Right lung (tissue), 5 donors: ENCODE data around the gene GPRC5A. TPM values are rescaled to one million over a fixed set of nuclear protein-coding genes. Genes with fewer than 3 reads are reported as not detected.

Experiments
- DNase-seq, 2 donors: peaks; one replicate each; pipeline ENCODE4 v3.0.0-alpha.2; 2013
- polyA plus RNA-seq, 5 donors: library from polyadenylated mRNA; unstranded; fragments of 120-200 nt; gene quantifications; one replicate each; pipeline versions ENCODE4 v1.2.1 to v1.2.3, GENCODE V29; 2013; ENCODE audit warnings: inconsistent platforms in 1 of 5, low replicate concordance in 1 of 5; ENCODE audit not compliant: insufficient read length in 5 of 5, insufficient read depth in 1 of 5

GPRC5A gene
- polyA plus RNA-seq, 5 donors = 8.8 to 25.0 (median 13.9) TPM

GRCh38 chr12:12908711-12909110, 17.3 kb downstream of the GPRC5A start:
- DNase-seq = no peak

GRCh38 chr12:12909228-12909994, 18.0 kb downstream of the GPRC5A start:
- DNase-seq = no peak

- no peak for DNase-seq
Measured at GRCh38 chr12:12909995-12910420, 18.6 kb downstream of the GPRC5A start.

DNA sequence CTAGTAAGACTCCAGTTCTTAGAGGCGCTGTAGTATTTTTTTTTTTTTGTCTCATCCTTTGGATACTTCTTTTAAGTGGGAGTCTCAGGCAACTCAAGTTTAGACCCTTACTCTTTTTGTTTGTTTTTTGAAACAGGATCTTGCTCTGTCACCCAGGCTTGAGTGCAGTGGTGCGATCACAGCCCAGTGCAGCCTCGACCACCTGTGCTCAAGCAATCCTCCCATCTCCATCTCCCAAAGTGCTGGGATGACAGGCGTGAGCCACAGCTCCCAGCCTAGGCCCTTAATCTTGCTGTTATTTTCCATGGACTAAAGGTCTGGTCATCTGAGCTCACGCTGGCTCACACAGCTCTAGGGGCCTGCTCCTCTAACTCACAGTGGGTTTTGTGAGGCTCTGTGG, 21.3 kb downstream of the GPRC5A start:
- no peak for DNase-seq

GRCh38 chr12:12915656-12916055, 24.3 kb downstream of the GPRC5A start:
- DNase-seq = no peak

DNA sequence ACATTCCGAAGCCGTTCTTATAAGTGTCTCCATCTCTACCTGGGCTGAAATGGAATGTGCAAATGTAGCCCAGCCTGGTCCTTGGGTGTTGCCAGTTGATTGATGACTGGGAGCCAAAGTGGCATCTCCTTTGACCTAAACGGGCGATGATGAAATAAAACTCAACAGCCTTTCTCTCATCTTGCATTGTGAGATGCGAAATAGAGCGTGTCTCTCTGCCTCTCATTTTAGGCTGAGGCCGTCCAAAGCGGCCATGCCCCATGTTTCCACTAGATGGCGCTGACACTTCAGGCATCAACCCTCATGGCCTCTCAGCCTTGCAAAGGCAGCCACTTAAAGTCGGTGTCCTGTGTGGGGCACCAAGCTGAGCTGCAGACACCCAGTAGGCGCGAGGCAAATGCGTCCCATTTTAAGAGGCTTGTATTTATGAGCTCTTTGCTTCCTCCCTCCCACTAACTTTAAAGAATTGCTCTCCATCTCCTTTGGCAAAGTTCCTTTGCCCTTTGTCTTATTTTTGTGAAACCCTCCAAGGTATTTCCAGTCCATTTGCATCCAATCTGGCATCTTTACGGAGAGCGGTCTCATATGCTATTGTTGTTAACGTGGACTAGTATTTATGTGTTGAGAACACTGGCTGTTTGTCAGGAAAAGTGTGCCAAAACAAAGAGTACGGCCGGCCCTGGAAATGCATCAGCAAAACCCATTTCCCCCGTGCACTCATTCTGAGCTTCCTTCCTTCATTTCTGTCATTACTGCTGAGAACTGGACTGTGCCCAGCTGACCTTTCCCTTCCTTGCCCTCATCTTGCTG, 25.0 kb downstream of the GPRC5A start:
- DNase-seq = peak; percentile 76 to 83

- no peak for DNase-seq
Measured at GRCh38 chr12:12917517-12917916, 26.2 kb downstream of the GPRC5A start.

- DNase-seq = no peak
Measured at GRCh38 chr12:12918781-12919389, 27.5 kb downstream of the GPRC5A start.

- no peak for DNase-seq
Measured at GRCh38 chr12:12919666-12920435, 28.5 kb downstream of the GPRC5A start.

DNA sequence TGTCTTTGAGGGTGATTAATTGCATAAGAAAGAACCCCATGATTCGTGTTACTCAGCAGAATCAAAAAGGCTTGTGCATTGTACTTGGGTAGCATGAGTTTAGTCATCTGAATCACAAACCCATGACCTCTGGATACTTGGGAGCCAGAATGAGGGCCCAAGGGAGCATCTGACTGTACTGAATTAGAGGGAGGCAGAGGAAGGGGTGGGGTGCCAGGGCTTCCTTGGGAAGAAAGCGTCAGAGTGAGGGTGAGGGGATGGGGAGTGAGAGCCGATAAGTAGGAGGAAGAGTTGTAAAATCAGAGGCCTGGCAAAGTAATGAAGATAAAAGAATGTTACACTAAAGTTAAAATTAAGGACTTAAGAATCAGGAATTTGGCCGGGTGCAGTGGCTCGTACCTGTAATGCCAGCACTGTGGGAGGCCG, 30.8 kb downstream of the GPRC5A start:
- no peak for DNase-seq

DNA sequence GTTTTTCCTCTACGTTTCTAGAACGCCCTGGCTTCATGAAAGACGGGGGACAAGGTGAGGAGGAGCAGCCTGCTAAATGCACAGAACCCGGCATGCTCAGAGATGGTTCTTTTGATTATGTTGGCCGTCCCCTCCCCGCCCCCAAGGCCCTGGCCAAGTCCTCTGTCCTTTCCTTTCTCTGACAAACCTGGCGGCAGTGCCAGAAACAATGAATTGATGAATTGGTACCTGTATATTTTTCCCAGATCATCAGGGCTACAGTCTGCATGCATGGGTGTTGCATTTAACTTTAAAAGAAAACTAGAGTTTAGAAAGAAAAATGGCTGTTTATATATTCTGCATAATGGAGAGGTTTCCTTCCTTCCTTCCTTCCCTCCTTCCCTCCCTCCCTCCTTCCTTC, 31.6 kb downstream of the GPRC5A start:
- no peak for DNase-seq

- no peak for DNase-seq
Measured at GRCh38 chr12:12924169-12924568, 32.8 kb downstream of the GPRC5A start.

DNA sequence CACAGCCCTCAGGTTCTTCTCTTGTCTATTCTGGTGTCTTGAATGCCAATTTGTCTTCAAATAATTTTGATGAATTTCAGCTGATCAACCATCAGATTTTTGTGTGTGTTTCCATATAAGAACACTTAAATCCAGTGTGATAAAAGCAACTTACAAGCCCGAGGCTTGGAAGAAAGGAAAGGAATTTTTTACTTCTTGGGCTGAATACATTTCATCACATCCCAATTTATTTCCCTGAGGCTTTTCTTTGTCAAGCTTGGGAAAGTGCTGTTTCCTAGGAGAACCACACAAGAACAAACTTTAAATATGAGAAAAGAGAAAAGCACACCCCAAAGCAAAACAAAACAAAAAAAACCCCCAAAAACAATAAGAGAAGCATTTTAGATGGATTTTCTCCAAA, 34.0 kb downstream of the GPRC5A start:
- DNase-seq = no peak

- DNase-seq = no peak
Measured at GRCh38 chr12:12926571-12927071, 35.3 kb downstream of the GPRC5A start.

GRCh38 chr12:12927211-12928079, 36.1 kb downstream of the GPRC5A start:
- DNase-seq = peak; percentile 50 to 57

- DNase-seq = no peak
Measured at GRCh38 chr12:12929696-12930095, 38.3 kb downstream of the GPRC5A start.

DNA sequence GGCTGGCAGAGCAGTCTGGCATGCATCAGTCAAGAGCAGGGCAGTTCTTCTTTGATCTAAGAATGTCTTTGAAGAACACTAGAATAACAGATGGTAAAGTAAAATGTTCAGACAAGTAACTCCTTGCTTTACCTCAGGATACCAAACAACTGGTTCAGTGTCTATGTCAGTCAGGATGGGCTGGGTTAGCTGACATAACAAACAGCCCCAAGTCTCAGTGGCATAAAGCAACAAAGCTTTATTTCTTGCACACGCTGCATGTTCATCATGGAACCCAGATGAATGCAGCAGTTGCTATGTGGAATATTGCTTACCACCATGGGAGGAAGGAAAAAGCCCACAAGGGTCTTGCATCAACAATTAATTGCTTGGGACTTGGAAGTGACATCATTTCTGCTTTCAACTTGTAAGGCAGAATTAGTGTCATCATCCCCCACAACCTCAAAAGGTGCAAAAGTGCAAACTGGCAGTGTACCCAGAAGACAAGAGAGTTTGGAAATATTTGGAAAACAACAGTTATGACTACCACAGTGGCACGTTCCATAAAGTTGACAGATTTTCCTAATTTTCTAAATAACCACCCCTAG, 39.4 kb downstream of the GPRC5A start:
- DNase-seq = no peak

DNA sequence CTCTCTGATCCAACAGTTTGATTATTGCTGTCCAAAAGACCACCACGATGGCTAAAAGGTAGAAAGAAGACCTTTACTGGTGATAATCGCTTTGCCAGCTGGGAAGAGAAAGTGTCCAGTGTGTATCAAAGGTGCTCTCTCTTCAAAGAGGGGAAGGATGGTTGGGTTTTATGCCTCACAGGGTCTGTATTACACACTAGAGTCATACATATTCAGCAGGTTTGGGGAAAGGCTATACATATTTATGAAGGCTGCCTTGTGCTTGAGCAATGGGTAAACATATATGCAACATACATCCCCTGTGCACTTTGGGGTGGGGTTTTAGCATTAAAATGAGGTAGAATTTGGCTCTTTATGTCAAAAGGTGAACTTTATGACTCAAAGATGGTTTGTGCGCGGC, 42.4 kb downstream of the GPRC5A start:
- DNase-seq = no peak

- no peak for DNase-seq
Measured at GRCh38 chr12:12934556-12934955, 43.2 kb downstream of the GPRC5A start.

- DNase-seq = no peak
Measured at GRCh38 chr12:12936983-12937491, 45.7 kb downstream of the GPRC5A start.
